Trophoblast cell (in vitro differentiated cells and primary cell): Measurements from ENCODE around the gene SLC39A6.
A peak's percentile ranks its signal among the peaks of the same experiment; 100 is the strongest.

Experiments
- DNase-seq, 2 donors: peaks; one replicate each; pipeline ENCODE4 v3.0.0-alpha.2; 2016
- H2AFZ ChIP-seq: 2 replicates; pipeline ENCODE4 v1.6.1; 2013; ENCODE audit warnings: low read length, moderate library complexity, mild to moderate bottlenecking; ENCODE audit not compliant: insufficient read depth, poor library complexity
- H2AK5ac ChIP-seq: 2 replicates; pipeline ENCODE4 v1.6.1; 2013; ENCODE audit warnings: mild to moderate bottlenecking, low read length
- H2BK120ac ChIP-seq: 2 replicates; pipeline ENCODE4 v1.6.1; 2013; ENCODE audit warnings: low read length, mild to moderate bottlenecking, moderate library complexity; ENCODE audit not compliant: insufficient read depth, poor library complexity
- H2BK12ac ChIP-seq: 2 replicates; pipeline ENCODE4 v1.6.1; 2013; ENCODE audit warnings: mild to moderate bottlenecking, low read length, moderate library complexity
- H2BK5ac ChIP-seq: 2 replicates; pipeline ENCODE4 v1.6.1; 2013; ENCODE audit warnings: low read length, low read depth, moderate library complexity, mild to moderate bottlenecking; ENCODE audit not compliant: poor library complexity
- H3K14ac ChIP-seq: 2 replicates; pipeline ENCODE4 v1.6.1; 2013; ENCODE audit warnings: mild to moderate bottlenecking, low read length
- H3K18ac ChIP-seq: 2 replicates; pipeline ENCODE4 v1.6.1; 2013; ENCODE audit warnings: mild to moderate bottlenecking, low read length
- H3K23ac ChIP-seq: 2 replicates; pipeline ENCODE4 v1.6.1; 2013; ENCODE audit warnings: low read length
- H3K27ac ChIP-seq: 2 replicates; pipeline ENCODE4 v1.5.1; 2013; ENCODE audit warnings: low read depth, mild to moderate bottlenecking, inconsistent platforms, low read length, moderate library complexity
- H3K27me3 ChIP-seq: 2 replicates; pipeline ENCODE4 v1.6.1; 2013; ENCODE audit warnings: inconsistent platforms, mild to moderate bottlenecking, low read length, moderate library complexity; ENCODE audit not compliant: insufficient read depth
- H3K36me3 ChIP-seq, 2 experiments: 1 replicate in 1 of 2; 2 replicates in 1 of 2; pipeline ENCODE4 v1.6.1; 2013; ENCODE audit warnings: low read length in 2 of 2, mild to moderate bottlenecking in 2 of 2, moderate library complexity in 1 of 2; ENCODE audit not compliant: insufficient read depth in 2 of 2, control insufficient read depth in 1 of 2
- H3K4ac ChIP-seq: 2 replicates; pipeline ENCODE4 v1.6.1; 2013; ENCODE audit warnings: low read depth, mild to moderate bottlenecking, low read length, moderate library complexity
- H3K4me1 ChIP-seq, 2 experiments: 1 replicate in 1 of 2; 2 replicates in 1 of 2; pipeline ENCODE4 v1.6.1; 2013; ENCODE audit warnings: low read length in 2 of 2, mild to moderate bottlenecking in 2 of 2, moderate library complexity in 1 of 2; ENCODE audit not compliant: insufficient read depth in 2 of 2, control insufficient read depth in 1 of 2
- H3K4me2 ChIP-seq: 2 replicates; pipeline ENCODE4 v1.6.1; 2013; ENCODE audit warnings: inconsistent platforms, mild to moderate bottlenecking, low read length, moderate library complexity
- H3K4me3 ChIP-seq: 2 replicates; pipeline ENCODE4 v1.5.1; 2013; ENCODE audit warnings: mild to moderate bottlenecking, low read depth, low read length, inconsistent platforms
- H3K79me1 ChIP-seq: one replicate; pipeline ENCODE4 v1.6.1; 2013; ENCODE audit warnings: low read length
- H3K79me2 ChIP-seq: 2 replicates; pipeline ENCODE4 v1.6.1; 2013; ENCODE audit warnings: low read length, mild to moderate bottlenecking; ENCODE audit not compliant: control insufficient read depth, insufficient read depth, poor library complexity
- H3K9ac ChIP-seq: 2 replicates; pipeline ENCODE4 v1.6.1; 2013; ENCODE audit warnings: mild to moderate bottlenecking, low read length
- H3K9me3 ChIP-seq: 2 replicates; pipeline ENCODE4 v1.6.1; 2013; ENCODE audit warnings: low read depth, mild to moderate bottlenecking, control low read depth, inconsistent platforms, low read length; ENCODE audit not compliant: insufficient read depth
- H4K12ac ChIP-seq: 2 replicates; pipeline ENCODE4 v1.6.1; 2013; ENCODE audit warnings: low read depth, mild to moderate bottlenecking, low read length, moderate library complexity
- H4K8ac ChIP-seq: 2 replicates; pipeline ENCODE4 v1.6.1; 2013; ENCODE audit warnings: low read depth, mild to moderate bottlenecking, low read length, moderate library complexity
- H4K91ac ChIP-seq: one replicate; pipeline ENCODE4 v1.6.1; 2013; ENCODE audit warnings: low read depth, mild to moderate bottlenecking, low read length, moderate library complexity
- WGBS: extraction: QIAGEN DNeasy Blood & Tissue Kit; methylation state at CpG from one replicate; pipeline ENCODE4 v1.1.7; 2013; ENCODE audit warnings: missing lambda C conversion rate; ENCODE audit not compliant: insufficient read length, insufficient coverage; ENCODE audit errors: extremely low coverage; 5-methylcytosine and 5-hydroxymethylcytosine counted together

Gene SLC39A6

GRCh38 chr18:36088256-36088655, 40.9 kb downstream of the SLC39A6 start:
- Histone ChIP-seq H3K4ac (no peak overlapping the region), H3K23ac (no peak overlapping the region), H3K18ac (no peak overlapping the region), H2AFZ (no peak overlapping the region), H3K79me1 (no peaks in the 10 kb centered on the region), H2BK12ac (no peak overlapping the region), H3K36me3 (no peaks in the 10 kb centered on the region), H2BK5ac (no peak overlapping the region), H3K4me2 (no peak overlapping the region), H3K9me3 (peaks cover 6% of the 10 kb centered on the region), H3K27me3 (no peaks in the 10 kb centered on the region), H3K4me1 (no peaks in the 10 kb centered on the region), H4K8ac (no peak overlapping the region), H3K14ac (no peak overlapping the region), H3K27ac (no peak overlapping the region), H4K91ac (no peak overlapping the region), H3K9ac (no peak overlapping the region), H2BK120ac (no peak overlapping the region), H2AK5ac (no peak overlapping the region), H4K12ac (no peak overlapping the region), H3K79me2 (no peaks in the 10 kb centered on the region), H3K4me3 (no peak overlapping the region)
- WGBS, result no CpG with 5 or more reads among the region's 2 CpGs
- DNase-seq, result peak in 1 of 2 donors; percentile 23

DNA sequence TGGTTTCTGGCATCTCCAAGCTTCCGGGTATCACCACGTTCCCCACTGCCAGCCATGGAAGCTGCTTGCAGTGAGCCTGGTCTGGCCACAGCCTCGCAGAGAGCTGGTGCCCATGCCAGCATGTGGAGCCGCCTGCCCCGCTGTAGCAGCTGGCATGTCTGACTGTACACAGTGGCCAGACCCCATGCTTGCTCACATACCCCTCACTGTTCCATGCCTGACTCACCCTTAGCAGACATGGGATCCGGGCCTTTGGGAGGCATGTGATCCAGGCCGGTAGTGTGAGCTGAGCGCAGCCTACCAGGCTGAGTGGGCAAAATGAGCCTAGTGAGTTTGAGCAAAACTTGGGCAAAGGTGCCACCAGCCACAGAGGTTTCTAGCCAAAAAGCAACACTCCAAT, 43.0 kb downstream of the SLC39A6 start:
- no peaks in the 10 kb centered on the region for H3K27me3 ChIP-seq
- H3K14ac ChIP-seq, result no peak overlapping the region
- no peak overlapping the region for H3K23ac ChIP-seq
- no peak overlapping the region for H3K27ac ChIP-seq
- peak overlapping the region; percentile 31 for H3K4me3 ChIP-seq
- no peaks in the 10 kb centered on the region for H3K79me1 ChIP-seq
- no peak overlapping the region for H2BK5ac ChIP-seq
- H3K4me2 ChIP-seq, result no peak overlapping the region
- no peak overlapping the region for H2BK120ac ChIP-seq
- no peak for DNase-seq
- H4K12ac ChIP-seq, result no peak overlapping the region
- H3K18ac ChIP-seq, result no peak overlapping the region
- H3K79me2 ChIP-seq, result no peaks in the 10 kb centered on the region
- H2BK12ac ChIP-seq, result no peak overlapping the region
- WGBS, result no CpG with 5 or more reads among the region's 8 CpGs
- H4K91ac ChIP-seq, result no peak overlapping the region
- no peak overlapping the region for H4K8ac ChIP-seq
- H3K9ac ChIP-seq, result no peak overlapping the region
- no peak overlapping the region for H2AK5ac ChIP-seq
- H3K36me3 ChIP-seq, result no peaks in the 10 kb centered on the region
- no peaks in the 10 kb centered on the region for H3K4me1 ChIP-seq
- peaks cover 6% of the 10 kb centered on the region for H3K9me3 ChIP-seq
- no peak overlapping the region for H2AFZ ChIP-seq
- no peak overlapping the region for H3K4ac ChIP-seq

GRCh38 chr18:36085195-36085594, 43.9 kb downstream of the SLC39A6 start:
- no peak overlapping the region for H4K91ac ChIP-seq
- H3K14ac ChIP-seq, result no peak overlapping the region
- peaks cover 6% of the 10 kb centered on the region for H3K9me3 ChIP-seq
- H3K4me1 ChIP-seq, result no peaks in the 10 kb centered on the region
- H3K4ac ChIP-seq, result no peak overlapping the region
- H2AK5ac ChIP-seq, result no peak overlapping the region
- H3K4me3 ChIP-seq, result no peak overlapping the region
- no CpG with 5 or more reads among the region's 4 CpGs for WGBS
- H3K27ac ChIP-seq, result no peak overlapping the region
- no peak overlapping the region for H3K9ac ChIP-seq
- H2BK120ac ChIP-seq, result no peak overlapping the region
- no peak overlapping the region for H3K18ac ChIP-seq
- no peak overlapping the region for H3K23ac ChIP-seq
- H3K79me1 ChIP-seq, result no peaks in the 10 kb centered on the region
- no peaks in the 10 kb centered on the region for H3K79me2 ChIP-seq
- H4K12ac ChIP-seq, result no peak overlapping the region
- no peak overlapping the region for H2BK12ac ChIP-seq
- H4K8ac ChIP-seq, result no peak overlapping the region
- no peak for DNase-seq
- H3K36me3 ChIP-seq, result no peaks in the 10 kb centered on the region
- H2AFZ ChIP-seq, result no peak overlapping the region
- H2BK5ac ChIP-seq, result no peak overlapping the region
- no peak overlapping the region for H3K4me2 ChIP-seq
- no peaks in the 10 kb centered on the region for H3K27me3 ChIP-seq

GRCh38 chr18:36083729-36084128, 45.4 kb downstream of the SLC39A6 start:
- H4K91ac ChIP-seq, result no peak overlapping the region
- H3K4ac ChIP-seq, result no peak overlapping the region
- H2BK5ac ChIP-seq, result no peak overlapping the region
- no peaks in the 10 kb centered on the region for H3K79me1 ChIP-seq
- H3K23ac ChIP-seq, result no peak overlapping the region
- H3K9me3 ChIP-seq, result peaks cover 6% of the 10 kb centered on the region
- no peak overlapping the region for H4K12ac ChIP-seq
- no peaks in the 10 kb centered on the region for H3K4me1 ChIP-seq
- H3K18ac ChIP-seq, result no peak overlapping the region
- no peak overlapping the region for H2BK120ac ChIP-seq
- no peak overlapping the region for H3K4me2 ChIP-seq
- H4K8ac ChIP-seq, result no peak overlapping the region
- DNase-seq, result no peak
- H3K9ac ChIP-seq, result no peak overlapping the region
- no peaks in the 10 kb centered on the region for H3K79me2 ChIP-seq
- H2AFZ ChIP-seq, result no peak overlapping the region
- H2BK12ac ChIP-seq, result no peak overlapping the region
- H3K27me3 ChIP-seq, result no peaks in the 10 kb centered on the region
- H3K36me3 ChIP-seq, result no peaks in the 10 kb centered on the region
- no peak overlapping the region for H3K27ac ChIP-seq
- no CpG with 5 or more reads among the region's 2 CpGs for WGBS
- no peak overlapping the region for H3K4me3 ChIP-seq
- H3K14ac ChIP-seq, result no peak overlapping the region
- no peak overlapping the region for H2AK5ac ChIP-seq
